SKM-1 (cell line): Measurements from ENCODE around the gene COL4A1.

Source experiments
- DNase-seq: peaks from one replicate; lab custom pipeline; 2025; ENCODE audit not compliant: unreplicated experiment; lab: John Stamatoyannopoulos, UW

Gene COL4A1

GRCh38 chr13:110099922-110100321 is 207.0 kb downstream of the COL4A1 start:
- no peak for DNase-seq
